SK-N-DZ (cell line): Measurements from ENCODE around the gene MEF2A.
"Not testable (repeated sequence)": the region's sequence is repeated elsewhere in the genome, so short reads cannot be mapped to it uniquely, and the experiment has no call there.

Experiments used
- DNase-seq: peaks from one replicate; pipeline ENCODE4 v3.0.0-alpha.2; 2015; ENCODE audit warnings: low spot score

The MEF2A gene

GRCh38 chr15:99729327-99729726 is 163.5 kb downstream of the MEF2A start:
- DNase-seq, result no peak

- no peak for DNase-seq
Observed at GRCh38 chr15:99729920-99730319, 164.1 kb downstream of the MEF2A start.

- DNase-seq, result no peak
Observed at GRCh38 chr15:99731336-99732123, 165.7 kb downstream of the MEF2A start.

GRCh38 chr15:99732124-99732750 is 166.5 kb downstream of the MEF2A start:
- no peak for DNase-seq

- DNase-seq, result no peak
Observed at GRCh38 chr15:99732751-99733267, 167.0 kb downstream of the MEF2A start.

GRCh38 chr15:99733268-99734039 is 167.7 kb downstream of the MEF2A start, which contains the start of gene LYSMD4:
LYSMD4 (minus strand) TSS chr15:99733437; CDS start chr15:99731999, 1,438 bp downstream.
- peak; percentile 95 for DNase-seq

- not testable (repeated sequence) for DNase-seq
Observed at GRCh38 chr15:99734040-99734291, 168.2 kb downstream of the MEF2A start.

- DNase-seq, result no peak
Observed at GRCh38 chr15:99734575-99734974, 168.8 kb downstream of the MEF2A start.

- no peak for DNase-seq
Observed at GRCh38 chr15:99735868-99736267, 170.1 kb downstream of the MEF2A start.

- no peak for DNase-seq
Observed at GRCh38 chr15:99736702-99737101, 170.9 kb downstream of the MEF2A start.

GRCh38 chr15:99738021-99738847 is 172.4 kb downstream of the MEF2A start:
- DNase-seq, result no peak

GRCh38 chr15:99741835-99742234 is 176.1 kb downstream of the MEF2A start:
- no peak for DNase-seq

- no peak for DNase-seq
Observed at GRCh38 chr15:99744142-99744541, 178.4 kb downstream of the MEF2A start.

GRCh38 chr15:99745370-99746086 is 179.7 kb downstream of the MEF2A start:
- no peak for DNase-seq

GRCh38 chr15:99749386-99749785 is 183.6 kb downstream of the MEF2A start:
- DNase-seq, result no peak

GRCh38 chr15:99750326-99750725 is 184.5 kb downstream of the MEF2A start:
- not testable (repeated sequence) for DNase-seq

GRCh38 chr15:99752556-99752955 is 186.8 kb downstream of the MEF2A start:
- DNase-seq, result no peak

- DNase-seq, result no peak
Observed at GRCh38 chr15:99753066-99753465, 187.3 kb downstream of the MEF2A start.

GRCh38 chr15:99755692-99756409 is 190.1 kb downstream of the MEF2A start:
- peak; percentile 68 for DNase-seq

GRCh38 chr15:99762288-99762687 is 196.5 kb downstream of the MEF2A start:
- no peak for DNase-seq
